HG02981 (cell line): Measurements from ENCODE around the gene SYNPO2.

Source experiments
- ATAC-seq: cut with Tn5 transposase; IDR thresholded peaks from one replicate; pipeline ENCODE4 v1.9.1; 2021; ENCODE audit warnings: mild to moderate bottlenecking, moderate library complexity; ENCODE audit not compliant: unreplicated experiment

Gene SYNPO2

GRCh38 chr4:118931786-118932185 is 43.1 kb downstream of the SYNPO2 start:
- ATAC-seq, result no peak

- ATAC-seq, result no peak
Observed at GRCh38 chr4:118935819-118936218, 47.2 kb downstream of the SYNPO2 start.

- ATAC-seq, result no peak
Observed at GRCh38 chr4:118936406-118936805, 47.8 kb downstream of the SYNPO2 start.

- ATAC-seq, result no peak
Observed at GRCh38 chr4:118939169-118939783, 50.6 kb downstream of the SYNPO2 start.

- ATAC-seq, result no peak
Observed at GRCh38 chr4:118941149-118941548, 52.5 kb downstream of the SYNPO2 start.

- ATAC-seq, result no peak
Observed at GRCh38 chr4:118941799-118942198, 53.1 kb downstream of the SYNPO2 start.

GRCh38 chr4:118942465-118942864 is 53.8 kb downstream of the SYNPO2 start:
- no peak for ATAC-seq

GRCh38 chr4:118947095-118947494 is 58.4 kb downstream of the SYNPO2 start:
- no peak for ATAC-seq

GRCh38 chr4:118948545-118949144 is 60.0 kb downstream of the SYNPO2 start:
- no peak for ATAC-seq

- ATAC-seq, result no peak
Observed at GRCh38 chr4:118950224-118950623, 61.6 kb downstream of the SYNPO2 start.

GRCh38 chr4:118950929-118951570 is 62.4 kb downstream of the SYNPO2 start:
- no peak for ATAC-seq

GRCh38 chr4:118953276-118953675 is 64.6 kb downstream of the SYNPO2 start:
- no peak for ATAC-seq

GRCh38 chr4:118954246-118954645 is 65.6 kb downstream of the SYNPO2 start:
- ATAC-seq, result no peak

GRCh38 chr4:118955515-118955914 is 66.9 kb downstream of the SYNPO2 start:
- no peak for ATAC-seq

- ATAC-seq, result no peak
Observed at GRCh38 chr4:118957722-118958445, 69.2 kb downstream of the SYNPO2 start.

GRCh38 chr4:118962540-118962939 is 73.9 kb downstream of the SYNPO2 start:
- ATAC-seq, result no peak

- no peak for ATAC-seq
Observed at GRCh38 chr4:118964891-118965411, 76.3 kb downstream of the SYNPO2 start.

GRCh38 chr4:118967393-118967792 is 78.7 kb downstream of the SYNPO2 start:
- no peak for ATAC-seq

- ATAC-seq, result peak; percentile 100
Observed at GRCh38 chr4:118968005-118968404, 79.4 kb downstream of the SYNPO2 start.

GRCh38 chr4:118968813-118969212 is 80.2 kb downstream of the SYNPO2 start:
- ATAC-seq, result no peak

GRCh38 chr4:118969359-118969758 is 80.7 kb downstream of the SYNPO2 start:
- ATAC-seq, result no peak
